Endodermal cell (in vitro differentiated cells): ENCODE measurements around the gene TXNDC2. TPM values are rescaled to one million over a fixed set of nuclear protein-coding genes. Genes with fewer than 3 reads are reported as not detected.

ENCODE experiments used
- DNase-seq: peaks from one replicate; pipeline ENCODE4 v3.0.0-alpha.2; 2017
- H3K27ac ChIP-seq: 2 replicates; pipeline ENCODE4 v1.5.1; 2013; ENCODE audit warnings: mild to moderate bottlenecking, low read depth, low read length, moderate library complexity
- H3K27me3 ChIP-seq: 2 replicates; pipeline ENCODE4 v1.6.1; 2013; ENCODE audit warnings: mild to moderate bottlenecking, low read length, moderate library complexity; ENCODE audit not compliant: insufficient read depth, control insufficient read depth, poor library complexity, severe bottlenecking
- H3K36me3 ChIP-seq: 2 replicates; pipeline ENCODE4 v1.7.0; 2013; ENCODE audit warnings: mild to moderate bottlenecking, low read length, moderate library complexity; ENCODE audit not compliant: control insufficient read depth, insufficient read depth
- H3K4me1 ChIP-seq: one replicate; pipeline ENCODE4 v1.7.0; 2013; ENCODE audit warnings: low read length; ENCODE audit not compliant: control insufficient read depth, insufficient read depth
- H3K4me3 ChIP-seq: 2 replicates; pipeline ENCODE4 v1.5.1; 2013; ENCODE audit warnings: mild to moderate bottlenecking, low read length, moderate library complexity
- H3K9ac ChIP-seq: 2 replicates; pipeline ENCODE4 v1.6.1; 2013; ENCODE audit warnings: mild to moderate bottlenecking, low read length, moderate library complexity; ENCODE audit not compliant: poor library complexity, severe bottlenecking; ENCODE audit errors: extremely low read depth
- H3K9me3 ChIP-seq: 2 replicates; pipeline ENCODE4 v1.6.1; 2013; ENCODE audit warnings: mild to moderate bottlenecking, low read length, moderate library complexity; ENCODE audit not compliant: control insufficient read depth
- H3K27ac Mint-ChIP-seq: 2 replicates; pipeline ENCODE4 v1.8.0; 2020; ENCODE audit warnings: mixed read lengths
- H3K27me3 Mint-ChIP-seq: 2 replicates; pipeline ENCODE4 v1.8.0; 2021; ENCODE audit warnings: mild to moderate bottlenecking, mixed read lengths; ENCODE audit not compliant: insufficient read depth
- H3K36me3 Mint-ChIP-seq: 2 replicates; pipeline ENCODE4 v1.8.0; 2020; ENCODE audit warnings: low read depth, mixed read lengths
- H3K4me1 Mint-ChIP-seq: 2 replicates; pipeline ENCODE4 v1.8.0; 2020; ENCODE audit warnings: mixed read lengths
- H3K4me3 Mint-ChIP-seq: 2 replicates; pipeline ENCODE4 v1.8.0; 2020; ENCODE audit warnings: mild to moderate bottlenecking, moderate library complexity, mixed read lengths
- H3K9me3 Mint-ChIP-seq: 2 replicates; pipeline ENCODE4 v1.8.0; 2020; ENCODE audit warnings: mild to moderate bottlenecking, mixed read lengths
- CTCF ChIP-seq: fragments of 200-600 bp; sonication (generic); conservative IDR thresholded peaks from 2 replicates; pipeline ENCODE4 v1.5.0; 2021; ENCODE audit warnings: antibody characterized with exemption, mild to moderate bottlenecking
- WGBS, 2 experiments: methylation state at CpG; one replicate each; pipeline versions ENCODE4 v1.1.5 to v1.1.7; 2013; ENCODE audit warnings: missing lambda C conversion rate in 2 of 2, mixed read lengths in 1 of 2; ENCODE audit not compliant: insufficient coverage in 1 of 2, insufficient read length in 1 of 2; 5-methylcytosine and 5-hydroxymethylcytosine counted together
- total RNA-seq, 2 donors: library from RNA; stranded (reverse); fragmentation: NEBNext Ultra II Directional in 1 of 2; extraction: Animal tissue kit (Norgen Biotek cat#: 25700) in 1 of 2; gene quantifications; 2 replicates in 1 of 2; 3 replicates in 1 of 2; pipeline ENCODE4 v1.2.1, GENCODE V29; 2021

The TXNDC2 gene
- total RNA-seq, 2 donors from 2014 or later = not detected

GRCh38 chr18:9872823-9873222, 12.9 kb upstream of the TXNDC2 start:
- Mint-ChIP-seq H3K4me3 (no peak overlapping the region), H3K27ac (no peak overlapping the region), H3K27me3 (peaks cover 20% of the 10 kb centered on the region), H3K4me1 (peaks cover 44% of the 10 kb centered on the region), H3K36me3 (no peaks in the 10 kb centered on the region), H3K9me3 (no peaks in the 10 kb centered on the region)
- Histone ChIP-seq H3K27ac (no peak overlapping the region), H3K4me3 (no peak overlapping the region), H3K4me1 (peaks cover 14% of the 10 kb centered on the region), H3K36me3 (no peaks in the 10 kb centered on the region), H3K9me3 (no peaks in the 10 kb centered on the region), H3K27me3 (peaks cover 12% of the 10 kb centered on the region), H3K9ac (no peak overlapping the region)
- DNase-seq = no peak
- TF ChIP-seq CTCF = no peak

GRCh38 chr18:9874728-9875127, 11.0 kb upstream of the TXNDC2 start:
- Histone ChIP-seq H3K36me3 (no peaks in the 10 kb centered on the region), H3K27ac (no peak overlapping the region), H3K4me3 (no peak overlapping the region), H3K27me3 (peaks cover 18% of the 10 kb centered on the region), H3K4me1 (peaks cover 7% of the 10 kb centered on the region), H3K9ac (no peak overlapping the region), H3K9me3 (no peaks in the 10 kb centered on the region)
- Mint-ChIP-seq H3K4me1 (peaks cover 31% of the 10 kb centered on the region), H3K9me3 (no peaks in the 10 kb centered on the region), H3K27ac (no peak overlapping the region), H3K27me3 (peaks cover 24% of the 10 kb centered on the region), H3K4me3 (no peak overlapping the region), H3K36me3 (no peaks in the 10 kb centered on the region)
- TF ChIP-seq CTCF = no peak
- no peak for DNase-seq
- WGBS, 2 experiments = 100% methylated on average over 1 of the region's 1 CpG; no CpG with 5 or more reads in 1 of the 2 experiments

- H3K4me1 ChIP-seq = peaks cover 4% of the 10 kb centered on the region
- no peaks in the 10 kb centered on the region for H3K36me3 ChIP-seq
- H3K4me1 Mint-ChIP-seq = peaks cover 18% of the 10 kb centered on the region
- H3K4me3 ChIP-seq = peak overlapping the region; percentile 66
- H3K9me3 Mint-ChIP-seq = peaks cover 2% of the 10 kb centered on the region
- 96% methylated on average over 2 of the region's 2 CpGs; no CpG with 5 or more reads in 1 of the 2 experiments for WGBS, 2 experiments
- H3K9ac ChIP-seq = no peak overlapping the region
- H3K4me3 Mint-ChIP-seq = peak overlapping the region; percentile 31
- TF ChIP-seq CTCF = no peak
- peak overlapping the region; percentile 96 for H3K27ac Mint-ChIP-seq
- no peaks in the 10 kb centered on the region for H3K36me3 Mint-ChIP-seq
- no peaks in the 10 kb centered on the region for H3K9me3 ChIP-seq
- no peak overlapping the region for H3K27ac ChIP-seq
- H3K27me3 ChIP-seq = peaks cover 18% of the 10 kb centered on the region
- H3K27me3 Mint-ChIP-seq = peaks cover 21% of the 10 kb centered on the region
- DNase-seq = no peak
These were observed 9.4 kb upstream of the TXNDC2 start for GRCh38 chr18:9876212-9876866.
